ENCODE data around the gene R3HDM2. TPM values are rescaled to one million over a fixed set of nuclear protein-coding genes. Genes with fewer than 3 reads are reported as not detected.
"Not testable (repeated sequence)": the region's sequence is repeated elsewhere in the genome, so short reads cannot be mapped to it uniquely, and the experiment has no call there.

R3HDM2 gene
- total RNA-seq, 6 experiments from 2014 or later, result 33.7 to 39.4 (median 37.9) TPM

DNA sequence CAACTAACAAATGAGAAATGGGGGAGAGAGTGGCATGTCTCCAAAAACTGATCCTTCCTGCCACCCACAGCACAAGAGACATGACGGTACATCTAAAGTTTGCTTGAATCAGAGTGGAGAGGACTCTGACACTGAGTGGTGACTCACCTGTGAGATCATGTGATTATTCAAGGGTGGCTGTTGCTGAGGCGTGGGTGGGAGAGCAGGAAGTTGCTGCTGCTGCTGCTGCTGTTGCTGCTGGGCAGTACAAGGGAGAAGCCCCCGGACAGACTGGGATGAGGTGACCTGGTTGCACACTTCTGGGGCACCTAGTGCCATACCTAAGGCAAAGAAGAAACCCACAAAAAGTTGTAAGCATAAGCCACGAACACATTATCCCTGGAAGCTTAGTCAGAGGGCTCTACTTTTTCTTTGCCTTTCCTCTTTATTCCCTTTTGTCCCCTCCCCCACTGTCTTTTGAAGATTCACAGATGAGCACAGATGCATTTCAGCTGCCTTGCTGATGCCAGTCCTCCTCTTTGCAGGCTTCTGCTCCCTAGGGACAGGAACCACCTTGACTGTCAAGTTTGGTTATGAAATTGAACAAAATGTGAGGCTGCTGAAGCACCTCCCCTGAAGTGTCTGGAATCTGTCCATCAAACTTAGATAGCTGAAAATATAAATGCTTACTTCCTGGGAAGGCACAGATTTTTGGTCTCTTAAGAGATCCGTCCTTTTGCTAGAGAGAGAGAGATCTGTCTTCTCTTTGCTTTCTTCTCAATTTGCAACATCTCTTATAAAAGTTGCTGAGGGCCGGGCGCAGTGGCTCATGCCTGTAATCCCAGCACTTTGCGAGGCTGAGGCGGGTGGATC is 150.4 kb downstream of the R3HDM2 start:
- Mint-ChIP-seq H3K9me3 (no peaks in the 10 kb centered on the region), H3K36me3 (ENCODE audit: low read depth) (peaks cover 28% of the 10 kb centered on the region), H3K27me3 (ENCODE audit: insufficient read depth) (no peaks in the 10 kb centered on the region; the same call in 1 of the 2 replicates), H3K4me3 (peak overlapping the region; percentile 77), H3K27ac (peak overlapping the region; percentile 98), H3K4me1 (ENCODE audit: low read depth) (peaks cover 30% of the 10 kb centered on the region)
- peak; percentile 94 for DNase-seq
- TF ChIP-seq, protein P1, sequence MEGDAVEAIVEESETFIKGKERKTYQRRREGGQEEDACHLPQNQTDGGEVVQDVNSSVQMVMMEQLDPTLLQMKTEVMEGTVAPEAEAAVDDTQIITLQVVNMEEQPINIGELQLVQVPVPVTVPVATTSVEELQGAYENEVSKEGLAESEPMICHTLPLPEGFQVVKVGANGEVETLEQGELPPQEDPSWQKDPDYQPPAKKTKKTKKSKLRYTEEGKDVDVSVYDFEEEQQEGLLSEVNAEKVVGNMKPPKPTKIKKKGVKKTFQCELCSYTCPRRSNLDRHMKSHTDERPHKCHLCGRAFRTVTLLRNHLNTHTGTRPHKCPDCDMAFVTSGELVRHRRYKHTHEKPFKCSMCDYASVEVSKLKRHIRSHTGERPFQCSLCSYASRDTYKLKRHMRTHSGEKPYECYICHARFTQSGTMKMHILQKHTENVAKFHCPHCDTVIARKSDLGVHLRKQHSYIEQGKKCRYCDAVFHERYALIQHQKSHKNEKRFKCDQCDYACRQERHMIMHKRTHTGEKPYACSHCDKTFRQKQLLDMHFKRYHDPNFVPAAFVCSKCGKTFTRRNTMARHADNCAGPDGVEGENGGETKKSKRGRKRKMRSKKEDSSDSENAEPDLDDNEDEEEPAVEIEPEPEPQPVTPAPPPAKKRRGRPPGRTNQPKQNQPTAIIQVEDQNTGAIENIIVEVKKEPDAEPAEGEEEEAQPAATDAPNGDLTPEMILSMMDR (IDR thresholded peaks at IDR 0.05), result no peak

DNA sequence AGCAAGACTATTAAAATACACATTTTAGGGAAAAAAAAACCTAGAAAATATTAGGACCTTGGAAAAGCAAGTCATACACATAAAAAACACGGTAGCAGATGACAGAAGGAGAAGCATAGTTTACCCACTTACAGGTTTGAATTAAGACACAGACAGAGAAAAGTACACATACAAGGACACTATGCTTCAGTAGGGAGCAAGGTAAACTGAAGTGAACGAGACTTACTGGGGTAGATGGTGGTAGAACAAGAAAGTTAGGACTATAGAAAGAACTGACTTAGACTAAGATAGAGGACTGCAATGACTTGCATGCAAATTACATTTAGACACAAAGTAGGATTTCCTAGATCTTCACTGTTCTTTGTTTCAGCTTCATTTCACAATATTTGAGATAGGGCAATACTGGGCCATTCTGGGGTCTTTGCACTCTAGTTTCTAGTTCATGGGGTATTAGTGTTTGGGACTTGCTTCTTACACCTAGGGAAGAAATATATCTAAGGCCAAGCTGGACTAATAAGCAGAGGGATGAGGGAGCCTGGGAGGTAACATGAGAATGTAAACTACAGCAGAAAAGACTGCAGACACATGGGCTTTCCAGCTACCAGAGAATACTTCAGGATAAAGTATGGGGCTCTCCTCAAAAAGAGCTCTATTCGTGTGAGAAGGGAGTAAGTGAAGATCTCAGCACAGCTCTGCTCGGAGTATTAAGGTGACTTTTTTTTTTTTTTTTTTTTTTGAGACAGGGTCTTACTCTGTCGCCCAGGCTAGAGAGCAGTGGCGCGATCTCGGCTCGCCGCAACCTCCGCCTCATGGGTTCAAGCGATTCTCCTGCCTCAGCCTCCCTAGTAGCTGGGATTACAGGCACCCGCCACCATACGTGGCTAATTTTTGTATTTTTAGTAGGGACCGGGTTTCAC is 152.1 kb downstream of the R3HDM2 start:
- H3K4me3 Mint-ChIP-seq, result no peak overlapping the region
- H3K36me3 Mint-ChIP-seq (ENCODE audit: low read depth), result peaks cover 29% of the 10 kb centered on the region
- TF ChIP-seq, protein P1 (IDR thresholded peaks at IDR 0.05), result no peak
- DNase-seq, result no peak
- no peaks in the 10 kb centered on the region; the same call in none of the 2 replicates for H3K27me3 Mint-ChIP-seq (ENCODE audit: insufficient read depth)
- H3K9me3 Mint-ChIP-seq, result no peaks in the 10 kb centered on the region
- peaks cover 32% of the 10 kb centered on the region for H3K4me1 Mint-ChIP-seq (ENCODE audit: low read depth)
- H3K27ac Mint-ChIP-seq, result peak overlapping the region; percentile 31

DNA sequence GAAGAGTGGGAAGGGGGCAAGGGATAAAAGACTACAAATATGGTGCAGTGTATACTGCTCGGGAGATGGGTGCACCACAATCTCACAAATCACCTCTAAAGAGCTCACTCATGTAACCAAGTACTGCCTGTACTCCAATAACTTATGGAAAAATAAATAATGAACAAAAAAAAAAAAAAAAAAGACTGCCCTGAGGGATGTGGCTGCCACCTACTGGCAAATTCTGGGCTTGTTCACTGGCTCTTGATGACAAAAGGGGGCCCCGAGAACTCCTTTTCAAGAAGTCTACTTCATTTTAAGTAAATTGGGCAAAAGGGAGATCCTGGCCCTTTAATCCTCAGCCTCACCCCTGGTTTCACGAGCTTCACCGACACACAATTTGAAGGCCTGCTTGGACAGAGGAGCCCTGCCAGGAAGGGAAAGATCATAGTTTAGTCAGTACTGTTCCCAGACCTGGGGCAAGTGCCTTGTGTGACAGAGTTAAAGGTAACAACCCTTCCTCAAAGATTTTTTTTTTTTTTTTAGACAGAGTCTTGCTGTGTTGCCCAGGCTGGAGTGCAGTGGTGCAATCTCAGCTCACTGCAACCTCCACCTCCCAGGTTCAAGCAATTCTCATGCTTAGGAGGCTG is 153.8 kb downstream of the R3HDM2 start:
- peaks cover 42% of the 10 kb centered on the region for H3K4me1 Mint-ChIP-seq (ENCODE audit: low read depth)
- no peaks in the 10 kb centered on the region for H3K9me3 Mint-ChIP-seq
- H3K27me3 Mint-ChIP-seq (ENCODE audit: insufficient read depth), result no peaks in the 10 kb centered on the region; the same call in none of the 2 replicates
- no peak overlapping the region; the same call in 1 of the 2 replicates for H3K27ac Mint-ChIP-seq
- H3K4me3 Mint-ChIP-seq, result no peak overlapping the region
- H3K36me3 Mint-ChIP-seq (ENCODE audit: low read depth), result peaks cover 22% of the 10 kb centered on the region
- DNase-seq, result peak; percentile 47
- TF ChIP-seq, protein P1 (IDR thresholded peaks at IDR 0.05), result peak; percentile 78

DNA sequence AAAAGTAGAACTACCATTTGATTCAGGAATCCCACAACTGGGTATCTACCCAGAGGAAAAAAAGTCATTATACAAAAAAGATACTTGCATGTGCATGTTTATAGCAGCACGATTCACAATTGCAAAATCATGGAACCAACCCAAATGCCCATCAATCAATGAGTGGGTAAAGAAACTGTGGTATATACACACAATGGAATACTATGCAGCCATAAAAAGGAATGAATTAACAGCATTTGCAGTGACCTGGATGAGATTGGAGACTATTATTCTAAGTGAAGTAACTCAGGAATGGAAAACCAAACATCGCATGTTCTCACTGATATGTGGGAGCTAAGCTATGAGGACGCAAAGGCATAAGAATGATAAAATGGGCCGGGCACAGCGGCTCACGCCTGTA is 154.6 kb downstream of the R3HDM2 start:
- Mint-ChIP-seq H3K36me3 (ENCODE audit: low read depth) (peaks cover 17% of the 10 kb centered on the region), H3K4me1 (ENCODE audit: low read depth) (peaks cover 38% of the 10 kb centered on the region)
- not testable (repeated sequence) for H3K27me3 Mint-ChIP-seq (ENCODE audit: insufficient read depth); H3K4me3 Mint-ChIP-seq; H3K9me3 Mint-ChIP-seq; H3K27ac Mint-ChIP-seq; DNase-seq

DNA sequence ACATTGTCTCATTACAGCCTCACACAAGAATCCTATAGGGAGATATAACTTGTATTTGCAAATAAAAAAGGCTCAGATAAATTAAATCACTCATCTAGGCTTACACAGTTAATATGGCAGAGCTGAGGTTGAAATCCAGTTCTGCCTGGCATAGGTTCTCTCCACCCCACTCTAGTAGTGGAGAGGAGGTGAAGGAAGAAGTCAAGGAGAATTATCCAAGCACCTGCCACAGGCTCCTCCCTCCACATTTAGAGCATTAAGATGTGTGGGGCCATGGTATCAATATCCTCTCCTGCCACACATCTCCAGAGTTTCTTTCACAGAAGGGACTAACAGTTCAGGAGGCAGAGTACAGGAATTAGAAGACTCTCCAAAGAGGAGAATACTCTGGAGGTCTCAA is 157.3 kb downstream of the R3HDM2 start:
- Mint-ChIP-seq H3K27ac (peak overlapping the region; percentile 58), H3K4me1 (ENCODE audit: low read depth) (peaks cover 22% of the 10 kb centered on the region), H3K27me3 (ENCODE audit: insufficient read depth) (no peaks in the 10 kb centered on the region; the same call in 1 of the 2 replicates), H3K4me3 (no peak overlapping the region), H3K9me3 (no peaks in the 10 kb centered on the region), H3K36me3 (ENCODE audit: low read depth) (peaks cover 22% of the 10 kb centered on the region)
- TF ChIP-seq, protein P1 (IDR thresholded peaks at IDR 0.05), result no peak
- no peak for DNase-seq
